HG02973 (cell line): ENCODE measurements around the gene MEIOSIN.
"Not testable (repeated sequence)": the region's sequence is repeated elsewhere in the genome, so short reads cannot be mapped to it uniquely, and the experiment has no call there.

Experiments
- ATAC-seq: cut with Tn5 transposase; IDR thresholded peaks from one replicate; pipeline ENCODE4 v1.9.1; 2021; ENCODE audit warnings: moderate library complexity; ENCODE audit not compliant: unreplicated experiment

The MEIOSIN gene

GRCh38 chr19:45717983-45718650 lies 15.1 kb upstream of the MEIOSIN start:
- no peak for ATAC-seq

GRCh38 chr19:45720065-45720464 lies 13.2 kb upstream of the MEIOSIN start:
- ATAC-seq = not testable (repeated sequence)

- not testable (repeated sequence) for ATAC-seq
These were observed 4.6 kb upstream of the MEIOSIN start for GRCh38 chr19:45728683-45729082.

- no peak for ATAC-seq
These were observed 3.4 kb upstream of the MEIOSIN start for GRCh38 chr19:45729800-45730290.

GRCh38 chr19:45730368-45731288 lies 2.6 kb upstream of the MEIOSIN start, which contains the start of gene FBXO46:
Gene FBXO46, minus strand, starts transcription at chr19:45730896. Its CDS starts 17,401 bp downstream, at chr19:45713495.
- peak; percentile 90 for ATAC-seq

- ATAC-seq = no peak
These were observed 6.5 kb downstream of the MEIOSIN start for GRCh38 chr19:45739498-45740439.

GRCh38 chr19:45742969-45743368 lies 9.7 kb downstream of the MEIOSIN start:
- ATAC-seq = no peak

- ATAC-seq = no peak
These were observed 12.4 kb downstream of the MEIOSIN start for GRCh38 chr19:45745606-45746005.

- no peak for ATAC-seq
These were observed 13.6 kb downstream of the MEIOSIN start for GRCh38 chr19:45746866-45747265.

- ATAC-seq = no peak
These were observed 14.3 kb downstream of the MEIOSIN start for GRCh38 chr19:45747513-45747912.

GRCh38 chr19:45751483-45751882 lies 18.2 kb downstream of the MEIOSIN start:
- not testable (repeated sequence) for ATAC-seq

- ATAC-seq = no peak
These were observed 19.4 kb downstream of the MEIOSIN start for GRCh38 chr19:45752639-45753038.

GRCh38 chr19:45753548-45753947 lies 20.3 kb downstream of the MEIOSIN start:
- no peak for ATAC-seq

- ATAC-seq = no peak
These were observed 21.1 kb downstream of the MEIOSIN start for GRCh38 chr19:45754323-45754722.

GRCh38 chr19:45757695-45758094 lies 24.5 kb downstream of the MEIOSIN start:
- no peak for ATAC-seq

GRCh38 chr19:45758921-45759320 lies 25.7 kb downstream of the MEIOSIN start:
- no peak for ATAC-seq

- no peak for ATAC-seq
These were observed 28.5 kb downstream of the MEIOSIN start for GRCh38 chr19:45761714-45762113.

GRCh38 chr19:45762870-45763631 lies 29.8 kb downstream of the MEIOSIN start:
- ATAC-seq = no peak

- no peak for ATAC-seq
These were observed 30.6 kb downstream of the MEIOSIN start for GRCh38 chr19:45763691-45764294.

GRCh38 chr19:45764475-45764874 lies 31.2 kb downstream of the MEIOSIN start:
- no peak for ATAC-seq
